Measurements from ENCODE around the gene C1orf210.

Gene C1orf210

GRCh38 chr1:43232482-43232881 lies 52.9 kb downstream of the C1orf210 start:
- H3K36me3 ChIP-seq: no peaks in the 10 kb centered on the region
- no peaks in the 10 kb centered on the region for H3K27me3 ChIP-seq
- TF ChIP-seq CTCF (IDR thresholded peaks at IDR 0.05; ENCODE audit: low read depth, low read length): no peak
- no peak overlapping the region for H3K4me3 ChIP-seq (ENCODE audit: low read depth, low read length)
- no peaks in the 10 kb centered on the region for H3K4me1 ChIP-seq
- H3K9me3 ChIP-seq: no peaks in the 10 kb centered on the region
- no peak for DNase-seq

- no peaks in the 10 kb centered on the region for H3K4me1 ChIP-seq
- H3K4me3 ChIP-seq (ENCODE audit: low read depth, low read length): no peak overlapping the region
- no peaks in the 10 kb centered on the region for H3K9me3 ChIP-seq
- TF ChIP-seq CTCF (IDR thresholded peaks at IDR 0.05; ENCODE audit: low read depth, low read length): no peak
- H3K27me3 ChIP-seq: no peaks in the 10 kb centered on the region
- no peak for DNase-seq
- no peaks in the 10 kb centered on the region for H3K36me3 ChIP-seq
These were observed 53.3 kb downstream of the C1orf210 start for GRCh38 chr1:43232074-43232473.

All from BE2C (cell line).